ENCODE measurements around the gene MAST3.

The MAST3 gene

DNA sequence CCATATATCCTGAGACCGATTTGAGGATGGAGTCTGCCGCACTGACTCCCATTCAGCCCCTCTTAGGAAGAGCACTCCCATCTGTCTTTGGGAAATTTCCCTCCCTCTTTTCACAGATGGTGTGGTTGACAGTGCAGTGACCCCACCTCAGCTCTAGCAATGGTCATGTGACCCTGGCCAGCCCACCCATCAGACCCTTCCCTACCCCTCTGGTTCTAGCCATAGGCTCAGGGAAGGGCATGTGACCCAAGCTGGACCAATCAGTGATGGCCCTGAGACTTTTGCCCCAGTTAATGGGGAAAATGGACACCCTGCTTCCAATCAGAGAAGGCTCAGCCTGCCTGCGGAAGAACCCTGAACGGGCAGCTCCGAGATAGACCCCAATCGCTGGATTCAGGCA, 37.1 kb upstream of the MAST3 start:
- H3K4me2 ChIP-seq (ENCODE audit: low read length) = no peak overlapping the region
- no peaks in the 10 kb centered on the region for H3K27me3 ChIP-seq (ENCODE audit: control insufficient read depth, insufficient read depth, low read length)
- H3K9ac ChIP-seq = no peak overlapping the region
- no peak overlapping the region for H2AFZ ChIP-seq
- no peaks in the 10 kb centered on the region for H3K9me3 ChIP-seq (ENCODE audit: control insufficient read depth, low read length)
- H3K79me2 ChIP-seq = no peaks in the 10 kb centered on the region
- no peak overlapping the region for H3K4me3 ChIP-seq (ENCODE audit: low read depth, low read length)
- H3K4me1 ChIP-seq = peaks cover 9% of the 10 kb centered on the region
- no peak overlapping the region for H3K27ac ChIP-seq
- TF ChIP-seq, protein P1, sequence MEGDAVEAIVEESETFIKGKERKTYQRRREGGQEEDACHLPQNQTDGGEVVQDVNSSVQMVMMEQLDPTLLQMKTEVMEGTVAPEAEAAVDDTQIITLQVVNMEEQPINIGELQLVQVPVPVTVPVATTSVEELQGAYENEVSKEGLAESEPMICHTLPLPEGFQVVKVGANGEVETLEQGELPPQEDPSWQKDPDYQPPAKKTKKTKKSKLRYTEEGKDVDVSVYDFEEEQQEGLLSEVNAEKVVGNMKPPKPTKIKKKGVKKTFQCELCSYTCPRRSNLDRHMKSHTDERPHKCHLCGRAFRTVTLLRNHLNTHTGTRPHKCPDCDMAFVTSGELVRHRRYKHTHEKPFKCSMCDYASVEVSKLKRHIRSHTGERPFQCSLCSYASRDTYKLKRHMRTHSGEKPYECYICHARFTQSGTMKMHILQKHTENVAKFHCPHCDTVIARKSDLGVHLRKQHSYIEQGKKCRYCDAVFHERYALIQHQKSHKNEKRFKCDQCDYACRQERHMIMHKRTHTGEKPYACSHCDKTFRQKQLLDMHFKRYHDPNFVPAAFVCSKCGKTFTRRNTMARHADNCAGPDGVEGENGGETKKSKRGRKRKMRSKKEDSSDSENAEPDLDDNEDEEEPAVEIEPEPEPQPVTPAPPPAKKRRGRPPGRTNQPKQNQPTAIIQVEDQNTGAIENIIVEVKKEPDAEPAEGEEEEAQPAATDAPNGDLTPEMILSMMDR (IDR thresholded peaks at IDR 0.05) = no peak
- H3K36me3 ChIP-seq (ENCODE audit: control insufficient read depth, insufficient read depth, low read length) = no peaks in the 10 kb centered on the region

DNA sequence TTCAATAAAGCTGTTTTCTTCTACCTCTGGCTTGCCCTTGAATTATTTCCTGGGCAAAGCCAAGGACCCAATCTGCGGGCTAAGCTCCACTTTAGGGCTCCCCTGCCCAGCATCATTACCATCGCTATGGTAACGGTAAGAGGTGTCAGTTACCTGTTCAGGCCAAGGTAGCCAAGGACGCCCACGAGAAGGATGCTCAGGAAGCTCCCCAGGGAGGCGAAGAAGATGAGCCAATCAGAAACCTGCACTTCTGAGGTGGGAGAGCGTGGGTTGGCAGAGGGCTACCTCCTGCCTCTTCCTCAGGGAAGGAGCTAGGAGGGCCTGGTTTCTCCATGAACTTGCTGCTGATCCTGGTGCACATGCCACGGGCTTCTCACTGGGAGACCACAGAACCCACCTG, 35.5 kb upstream of the MAST3 start:
- no peaks in the 10 kb centered on the region for H3K79me2 ChIP-seq
- TF ChIP-seq, protein P1 (IDR thresholded peaks at IDR 0.05) = no peak
- H3K9ac ChIP-seq = no peak overlapping the region
- no peaks in the 10 kb centered on the region for H3K27me3 ChIP-seq (ENCODE audit: control insufficient read depth, insufficient read depth, low read length)
- no peak overlapping the region for H3K4me3 ChIP-seq (ENCODE audit: low read depth, low read length)
- H3K4me1 ChIP-seq = peaks cover 9% of the 10 kb centered on the region
- H3K9me3 ChIP-seq (ENCODE audit: control insufficient read depth, low read length) = no peaks in the 10 kb centered on the region
- H3K36me3 ChIP-seq (ENCODE audit: control insufficient read depth, insufficient read depth, low read length) = no peaks in the 10 kb centered on the region
- no peak overlapping the region for H2AFZ ChIP-seq
- no peak overlapping the region for H3K27ac ChIP-seq
- H3K4me2 ChIP-seq (ENCODE audit: low read length) = no peak overlapping the region

DNA sequence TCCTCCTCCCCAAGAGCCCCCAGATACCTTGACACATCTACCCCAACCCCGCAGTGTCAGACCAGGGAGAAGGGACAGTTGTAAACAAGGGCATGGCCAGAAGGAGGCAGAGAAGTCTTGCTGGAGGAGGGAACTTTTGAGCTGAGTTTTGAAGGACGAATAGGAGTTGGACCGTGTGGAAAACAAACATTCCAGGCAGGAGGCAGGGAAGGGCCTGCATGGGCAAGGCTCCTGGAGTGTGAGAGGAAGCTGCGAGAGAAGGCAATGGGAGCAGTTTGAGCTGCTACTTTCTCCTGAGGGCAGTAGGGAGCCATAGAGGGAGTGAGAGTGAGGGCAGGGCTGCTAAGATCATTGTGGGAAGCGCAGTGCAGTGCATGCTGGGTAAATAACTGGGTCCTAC, 34.1 kb upstream of the MAST3 start:
- H3K27ac ChIP-seq = no peak overlapping the region
- no peak overlapping the region for H3K9ac ChIP-seq

DNA sequence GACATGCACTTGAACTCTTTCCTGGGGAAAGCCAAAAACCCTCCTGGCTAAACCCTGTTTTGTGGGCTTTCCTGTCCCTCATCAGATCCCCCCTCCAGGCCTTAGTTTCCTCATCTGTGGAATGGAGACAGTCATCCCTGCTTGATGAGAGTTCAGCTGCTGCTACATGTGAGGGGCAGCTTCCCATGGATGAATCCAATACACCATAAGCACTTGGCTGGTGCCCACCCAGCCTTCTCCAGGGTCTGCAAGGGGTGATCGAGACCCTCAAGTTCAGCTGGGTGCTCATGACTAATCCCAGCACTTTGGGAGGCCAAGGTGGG, 32.4 kb upstream of the MAST3 start:
- H3K79me2 ChIP-seq = no peaks in the 10 kb centered on the region
- H3K27me3 ChIP-seq (ENCODE audit: control insufficient read depth, insufficient read depth, low read length) = no peaks in the 10 kb centered on the region
- H3K4me2 ChIP-seq (ENCODE audit: low read length) = no peak overlapping the region
- H3K27ac ChIP-seq = no peak overlapping the region
- no peaks in the 10 kb centered on the region for H3K36me3 ChIP-seq (ENCODE audit: control insufficient read depth, insufficient read depth, low read length)
- H3K9me3 ChIP-seq (ENCODE audit: control insufficient read depth, low read length) = no peaks in the 10 kb centered on the region
- H3K4me3 ChIP-seq (ENCODE audit: low read depth, low read length) = no peak overlapping the region
- no peak overlapping the region for H2AFZ ChIP-seq
- no peak overlapping the region for H3K9ac ChIP-seq
- no peaks in the 10 kb centered on the region for H3K4me1 ChIP-seq
- TF ChIP-seq, protein P1 (IDR thresholded peaks at IDR 0.05) = no peak

More for the DNA sequence above, 34.1 kb upstream of the MAST3 start:
- Histone ChIP-seq H3K36me3 (ENCODE audit: control insufficient read depth, insufficient read depth, low read length) (no peaks in the 10 kb centered on the region), H3K4me1 (peaks cover 1% of the 10 kb centered on the region), H3K27me3 (ENCODE audit: control insufficient read depth, insufficient read depth, low read length) (no peaks in the 10 kb centered on the region), H3K9me3 (ENCODE audit: control insufficient read depth, low read length) (no peaks in the 10 kb centered on the region), H3K79me2 (no peaks in the 10 kb centered on the region), H2AFZ (no peak overlapping the region), H3K4me3 (ENCODE audit: low read depth, low read length) (no peak overlapping the region), H3K4me2 (ENCODE audit: low read length) (no peak overlapping the region)
- TF ChIP-seq, protein P1 (IDR thresholded peaks at IDR 0.05) = no peak

DNA sequence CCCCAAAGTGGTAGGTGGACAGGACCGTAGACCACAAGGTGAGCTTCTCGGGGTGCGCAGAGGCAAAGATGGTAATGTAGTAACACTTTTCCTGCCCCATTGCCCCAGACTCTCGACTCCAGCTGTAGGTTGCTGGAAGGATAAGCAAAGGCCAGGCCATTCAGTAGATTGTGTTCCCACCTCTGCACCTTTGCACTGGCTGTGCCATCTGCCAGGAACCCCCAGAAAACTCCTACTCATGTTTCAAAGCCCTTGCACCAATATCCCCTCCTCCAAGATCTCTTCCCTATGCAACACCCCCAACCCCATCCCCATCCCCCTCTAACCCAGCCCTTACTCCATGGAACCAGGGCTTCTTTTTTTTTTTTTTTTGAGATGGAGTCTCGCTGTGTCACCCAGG, 29.2 kb upstream of the MAST3 start:
- Histone ChIP-seq H3K4me2 (ENCODE audit: low read length) (no peak overlapping the region), H3K36me3 (ENCODE audit: control insufficient read depth, insufficient read depth, low read length) (no peaks in the 10 kb centered on the region), H3K9me3 (ENCODE audit: control insufficient read depth, low read length) (no peaks in the 10 kb centered on the region), H2AFZ (no peak overlapping the region), H3K9ac (no peak overlapping the region), H3K4me3 (ENCODE audit: low read depth, low read length) (no peak overlapping the region), H3K4me1 (no peaks in the 10 kb centered on the region), H3K27me3 (ENCODE audit: control insufficient read depth, insufficient read depth, low read length) (no peaks in the 10 kb centered on the region), H3K79me2 (no peaks in the 10 kb centered on the region), H3K27ac (no peak overlapping the region)
- TF ChIP-seq, protein P1 (IDR thresholded peaks at IDR 0.05) = no peak

Measured in parathyroid adenoma (tissue), 2 donors.